Glomerular visceral epithelial cell (primary cell): ENCODE data around the gene MRPL14.
"Not testable (repeated sequence)": the region's sequence is repeated elsewhere in the genome, so short reads cannot be mapped to it uniquely, and the experiment has no call there.

Source experiments
- DNase-seq: peaks from one replicate; pipeline ENCODE4 v3.0.0-alpha.2; 2016; ENCODE audit errors: extremely low spot score

MRPL14 gene

GRCh38 chr6:44101832-44102231 lies 25.4 kb downstream of the MRPL14 start:
- DNase-seq, result no peak

DNA sequence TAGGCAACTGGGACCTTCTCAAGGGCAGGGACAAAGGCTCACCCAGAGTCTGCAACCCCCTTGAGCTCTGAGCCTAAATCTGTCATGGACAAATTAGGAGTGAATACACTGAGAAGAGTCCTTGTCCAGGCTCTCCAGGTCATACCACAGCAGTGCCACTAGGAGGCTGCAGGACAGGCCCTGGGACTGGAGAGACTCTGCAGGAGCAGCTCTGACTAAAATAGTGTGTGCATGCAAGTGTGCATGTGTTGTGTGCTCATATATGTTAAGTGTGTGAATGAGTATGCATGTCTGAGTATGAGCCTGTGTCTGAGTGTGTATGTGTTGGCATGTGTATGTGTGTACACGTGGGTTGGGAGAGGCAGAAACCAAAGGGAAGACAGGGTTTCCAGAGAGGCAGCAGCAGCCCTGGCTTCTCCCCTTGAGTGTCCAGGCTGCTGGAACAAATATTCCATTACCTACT lies 27.1 kb downstream of the MRPL14 start:
- DNase-seq, result peak; percentile 56

DNA sequence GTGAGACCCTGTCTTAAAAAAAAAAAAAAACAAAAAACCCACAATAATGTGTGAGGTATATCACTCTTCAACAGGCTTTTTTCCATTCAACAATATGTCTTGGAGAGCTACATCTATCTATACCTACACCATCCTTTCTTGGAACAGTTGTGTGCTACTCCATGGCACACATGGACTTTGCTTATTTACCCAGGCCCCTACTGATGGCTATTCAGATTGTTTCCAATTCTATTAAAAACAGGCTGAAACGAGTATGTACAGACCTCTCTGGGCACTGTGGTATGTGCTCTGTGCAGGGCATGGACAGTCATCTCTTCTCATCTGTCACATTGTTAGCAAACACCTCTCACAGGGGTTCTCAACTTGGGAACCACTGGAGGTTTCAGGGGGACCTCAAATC lies 28.1 kb downstream of the MRPL14 start:
- no peak for DNase-seq

DNA sequence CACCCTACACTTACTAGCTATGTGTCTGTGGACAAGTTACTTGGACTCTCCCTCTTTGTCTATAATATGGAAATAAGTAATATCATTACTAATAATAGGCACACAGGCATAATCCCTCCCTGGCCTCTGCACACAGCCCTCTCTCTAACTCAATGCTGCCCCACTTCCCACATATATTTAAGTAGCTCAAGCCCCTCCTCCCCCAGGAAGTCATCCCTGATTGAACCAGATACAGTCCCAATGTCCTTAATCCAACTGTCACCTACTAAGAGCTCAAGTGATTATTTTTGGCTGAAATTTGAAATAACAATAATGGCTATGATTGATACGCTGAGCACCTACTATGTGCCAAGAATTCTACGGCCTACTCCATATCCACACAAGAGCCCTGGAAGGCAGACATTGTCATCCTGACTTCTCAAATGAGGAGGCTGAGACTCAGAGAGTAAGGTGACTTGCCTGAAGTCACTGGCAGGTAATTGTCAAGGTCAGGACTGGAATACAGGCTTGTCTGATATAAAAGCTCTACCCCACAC lies 29.4 kb downstream of the MRPL14 start:
- no peak for DNase-seq

DNA sequence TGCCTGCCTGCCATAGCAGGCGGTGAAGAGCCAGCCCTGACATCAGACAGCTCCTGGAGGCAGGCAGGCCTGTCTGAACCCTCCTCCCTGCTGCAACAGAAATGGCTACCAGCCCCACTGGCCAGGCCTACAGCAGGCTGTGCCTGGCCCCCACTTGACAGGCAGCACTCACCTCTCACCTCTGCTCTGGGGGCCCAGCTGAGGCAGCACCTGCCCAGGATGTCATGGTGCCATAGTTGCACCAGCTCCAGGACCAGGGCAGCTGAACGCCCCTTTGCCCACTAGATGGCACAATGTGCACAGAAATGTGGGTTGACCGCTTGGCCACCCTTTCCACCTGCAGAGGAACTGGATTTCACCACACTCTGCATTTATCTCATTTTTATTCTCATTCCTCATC lies 30.6 kb downstream of the MRPL14 start:
- DNase-seq, result peak; percentile 77

GRCh38 chr6:44095243-44095623 lies 32.0 kb downstream of the MRPL14 start:
- DNase-seq, result not testable (repeated sequence)

DNA sequence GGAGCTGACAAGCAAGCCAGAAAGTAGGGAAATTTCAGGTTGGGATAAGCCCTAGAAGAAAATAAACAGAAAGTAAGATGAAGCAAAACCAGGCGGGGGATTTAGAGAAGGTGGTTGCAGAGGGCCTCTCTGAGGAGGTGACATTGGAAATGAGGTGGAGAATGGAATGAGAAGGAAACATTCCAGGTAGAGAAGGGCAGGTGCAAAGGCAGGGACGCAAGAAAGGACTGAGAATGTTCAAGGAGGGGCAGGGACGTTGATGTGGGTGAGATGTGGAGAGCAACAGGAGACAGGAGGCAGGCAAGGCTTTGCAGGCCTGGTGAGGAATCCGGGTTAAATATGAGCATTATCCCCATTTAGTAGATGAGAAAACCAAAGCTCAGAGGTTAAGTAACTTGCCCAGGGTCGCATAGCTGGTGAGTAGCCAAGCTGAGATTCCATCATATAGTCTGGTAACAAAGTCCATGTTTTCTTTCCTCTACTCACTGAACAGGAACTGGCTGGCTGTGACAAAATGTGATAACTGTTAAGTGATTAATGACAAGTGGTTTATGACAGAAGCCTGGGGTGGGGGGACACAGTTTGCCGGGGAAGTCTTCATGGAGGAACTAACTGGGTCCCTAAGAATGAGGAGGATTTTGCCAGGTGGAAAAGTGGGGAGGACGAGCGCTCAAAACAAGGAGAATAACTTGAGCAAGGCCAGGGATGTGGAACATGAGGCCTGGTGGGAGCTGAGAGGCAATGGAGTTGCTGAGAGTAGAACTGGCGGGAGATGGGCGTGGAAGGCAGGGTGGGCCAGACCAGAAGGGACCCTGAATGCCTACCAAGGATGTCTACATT lies 32.6 kb downstream of the MRPL14 start:
- DNase-seq, result no peak

GRCh38 chr6:44093750-44094402 lies 33.4 kb downstream of the MRPL14 start:
- no peak for DNase-seq

GRCh38 chr6:44093066-44093465 lies 34.2 kb downstream of the MRPL14 start:
- DNase-seq, result no peak

DNA sequence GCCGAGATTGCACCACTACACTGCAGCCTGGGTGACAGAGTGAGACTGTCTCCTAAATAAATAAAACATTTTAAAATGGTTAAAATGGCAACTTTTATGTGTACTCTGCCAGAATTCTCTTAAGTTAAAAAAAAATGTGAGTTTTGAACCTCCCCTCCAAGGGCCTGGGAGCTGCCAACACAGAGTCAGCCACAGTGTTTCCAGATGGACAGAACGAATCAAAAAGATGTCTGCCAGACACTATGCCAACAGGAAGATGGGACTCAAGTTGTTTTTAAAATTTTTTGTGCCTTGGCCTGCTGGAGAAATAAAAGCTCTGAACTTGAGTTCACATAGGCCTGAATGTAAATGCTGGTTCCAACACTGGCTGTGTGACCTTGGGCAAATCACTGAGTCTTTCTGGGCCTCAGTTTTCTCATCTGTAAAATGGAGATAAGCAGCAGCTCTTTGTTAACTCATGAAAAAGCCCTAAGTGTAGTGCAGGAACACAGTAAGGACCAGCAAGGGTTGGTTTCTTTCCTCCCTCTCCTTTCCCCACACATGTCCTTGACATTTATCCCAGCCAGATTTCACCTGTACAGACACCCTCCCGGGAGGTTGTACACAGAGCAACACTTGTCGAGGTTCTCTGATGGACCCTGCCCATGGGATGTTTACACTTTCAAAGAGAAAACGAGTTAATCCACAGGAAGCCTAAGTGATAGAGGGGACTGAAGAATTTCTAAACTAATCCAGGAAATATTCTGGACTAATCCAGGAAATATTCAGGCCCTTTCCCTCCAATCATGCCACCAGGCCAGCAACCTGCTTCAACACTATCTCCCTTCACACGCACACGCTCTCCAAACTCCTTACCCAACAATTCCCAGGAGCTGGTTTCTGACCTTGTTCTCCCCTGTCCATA lies 35.0 kb downstream of the MRPL14 start:
- DNase-seq, result no peak

- DNase-seq, result not testable (repeated sequence)
These were observed 35.9 kb downstream of the MRPL14 start for GRCh38 chr6:44091356-44091755.

- DNase-seq, result no peak
These were observed 36.8 kb downstream of the MRPL14 start for GRCh38 chr6:44090465-44090864.

DNA sequence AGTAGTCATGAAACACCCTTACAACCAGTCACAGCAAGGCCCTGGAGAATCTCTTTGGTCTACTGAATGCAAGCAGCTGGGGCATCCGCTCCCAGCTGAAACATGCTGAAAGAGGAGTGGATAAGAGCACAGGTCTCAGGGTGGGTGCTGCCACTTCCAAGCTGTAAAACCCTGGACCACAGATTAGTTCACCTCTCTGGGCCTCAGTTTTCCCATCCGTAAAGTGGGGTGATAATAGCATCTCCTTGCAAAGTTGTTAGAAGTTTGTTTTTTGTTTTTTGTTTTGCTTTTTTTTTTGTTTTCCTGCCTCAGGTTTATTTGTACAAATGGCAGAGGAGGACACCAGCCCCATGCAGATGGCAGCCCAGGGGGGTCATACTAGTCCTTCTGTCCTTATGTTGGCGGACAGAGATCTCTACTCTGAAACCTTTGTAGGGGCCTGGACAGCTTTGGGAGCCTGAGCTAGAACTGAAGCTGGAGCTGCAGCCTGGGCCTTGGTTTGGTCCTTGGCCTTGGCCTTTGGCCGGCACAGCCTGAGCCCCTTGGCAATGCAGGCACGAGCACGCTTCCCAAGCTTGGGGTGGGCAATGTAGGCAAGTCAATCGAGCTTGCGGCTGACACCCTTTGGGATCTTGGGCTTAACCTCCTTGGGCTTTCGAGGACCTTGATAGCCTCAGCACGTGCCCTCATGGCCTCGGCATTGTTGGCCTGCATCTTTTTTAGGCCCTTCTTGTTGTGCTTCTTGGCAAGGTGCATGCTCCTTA lies 38.2 kb downstream of the MRPL14 start:
- no peak for DNase-seq

DNA sequence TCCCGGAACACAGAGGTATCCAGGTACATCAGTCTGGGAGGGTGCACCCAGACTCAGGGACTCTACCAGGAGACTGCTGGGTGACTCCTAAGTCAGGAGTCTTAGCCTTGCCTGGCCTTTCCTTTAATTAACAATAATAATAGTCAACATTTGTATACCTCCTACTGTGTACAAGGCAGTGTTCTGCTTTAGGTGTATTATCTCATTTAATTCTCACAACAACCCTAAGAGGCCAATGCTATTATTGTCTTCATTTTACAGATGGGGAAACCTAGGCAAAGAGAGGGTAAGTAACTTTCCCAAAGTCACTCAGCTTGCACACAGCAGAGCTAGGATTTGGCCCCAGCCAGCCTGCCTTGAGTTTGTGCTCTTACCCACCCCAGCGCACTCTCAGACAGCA lies 39.6 kb downstream of the MRPL14 start:
- DNase-seq, result no peak

GRCh38 chr6:44086931-44087574 lies 40.2 kb downstream of the MRPL14 start:
- DNase-seq, result peak; percentile 64

- DNase-seq, result no peak
These were observed 42.0 kb downstream of the MRPL14 start for GRCh38 chr6:44085219-44085618.

DNA sequence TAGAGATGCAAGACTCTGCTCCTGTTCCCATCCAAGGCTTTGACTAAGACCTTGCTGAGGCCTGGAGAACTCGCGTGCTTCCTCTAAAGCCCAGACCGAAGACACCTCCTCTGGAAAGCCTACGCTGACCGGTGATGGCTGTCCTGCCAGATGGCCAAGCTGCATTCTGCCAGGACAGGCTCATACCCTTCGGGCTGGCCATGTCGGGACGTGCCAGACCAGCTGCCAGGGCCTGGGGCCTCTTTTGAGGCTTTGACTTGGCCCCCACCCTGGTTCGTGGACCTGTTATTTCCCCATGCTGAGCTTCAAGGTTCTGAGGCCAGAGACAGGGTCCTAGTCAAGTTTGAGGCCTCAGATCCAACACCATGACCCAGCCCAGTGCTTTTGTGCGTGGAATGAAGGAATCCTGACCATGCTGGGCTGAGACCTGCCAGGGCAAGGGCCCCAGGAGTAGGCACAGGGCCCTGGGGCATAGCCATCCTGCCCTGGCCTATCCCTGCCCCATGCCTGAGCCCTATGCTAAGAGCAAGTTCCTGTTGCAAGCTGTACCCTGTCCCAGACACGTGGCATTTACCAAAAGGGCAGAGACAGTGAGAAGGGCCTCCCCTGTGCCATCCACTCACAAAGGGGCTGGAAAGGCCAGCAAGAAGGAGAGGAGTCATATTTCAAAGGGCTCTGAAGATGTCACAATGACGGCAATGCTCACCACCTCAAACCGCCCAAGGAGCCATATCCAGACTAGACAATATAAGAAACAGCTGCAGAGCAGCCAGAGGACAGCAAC lies 42.8 kb downstream of the MRPL14 start:
- no peak for DNase-seq

- DNase-seq, result no peak
These were observed 44.4 kb downstream of the MRPL14 start for GRCh38 chr6:44082872-44083321.

DNA sequence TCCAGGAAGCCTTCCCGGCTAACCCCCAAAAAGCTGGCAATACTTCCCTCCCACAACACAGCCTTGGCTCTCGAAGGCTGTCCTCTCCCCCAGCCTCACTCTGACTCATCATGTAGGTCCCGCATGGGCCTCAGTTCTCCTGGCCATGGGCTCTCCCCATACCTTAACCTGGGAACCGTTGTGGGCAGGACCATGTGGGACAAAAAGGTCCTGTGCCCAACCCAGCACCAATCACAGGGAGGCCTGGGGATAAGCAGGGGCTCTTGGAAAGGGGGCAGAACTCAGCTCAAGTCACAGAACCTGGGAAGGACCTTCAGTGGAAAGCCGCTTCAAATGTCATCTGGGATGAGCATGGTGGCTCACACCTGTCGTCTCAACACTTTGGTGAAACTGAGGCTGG lies 45.5 kb downstream of the MRPL14 start:
- DNase-seq, result no peak
